WTC11 (cell line): ENCODE measurements around the gene DAB1.

ENCODE experiments used
- TF ChIP-seq, protein P1 (sequence below): sonication (generic); formaldehyde crosslinking; IDR thresholded peaks from 2 replicates; pipeline ENCODE4 v1.8.1; 2022; ENCODE audit warnings: low read depth, missing genetic modification reagents, borderline replicate concordance
- TF ChIP-seq, protein P2 (sequence below): sonication (generic); formaldehyde crosslinking; IDR thresholded peaks from 2 replicates; pipeline ENCODE4 v1.8.0; 2022; ENCODE audit warnings: mild to moderate bottlenecking, missing genetic modification reagents
- TF ChIP-seq, protein P3 (sequence below): fragments of 200-600 bp; IDR thresholded peaks from 2 replicates; pipeline ENCODE4 v1.8.0; 2022; ENCODE audit warnings: antibody characterized with exemption

DNA sequence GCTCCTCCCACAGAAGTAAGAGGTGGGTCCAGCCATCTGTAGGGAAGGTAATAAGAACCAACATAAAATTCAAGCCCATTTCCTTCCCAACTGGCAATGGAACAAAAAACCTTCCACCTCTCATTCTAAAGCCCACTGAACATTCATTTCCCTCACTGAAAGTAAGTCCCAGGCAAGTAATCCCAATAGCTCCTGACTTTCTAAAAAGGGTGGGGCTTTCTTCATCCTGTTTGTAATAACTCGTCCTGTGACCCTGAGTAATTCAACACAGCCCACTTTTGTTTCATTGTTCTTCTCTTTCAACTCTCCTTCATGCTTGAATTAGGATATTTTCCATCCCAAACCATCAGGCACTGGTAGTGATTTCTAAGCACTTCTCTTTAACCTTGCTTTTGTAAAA lies 74.9 kb downstream of the DAB1 start:
- TF ChIP-seq, protein P1, sequence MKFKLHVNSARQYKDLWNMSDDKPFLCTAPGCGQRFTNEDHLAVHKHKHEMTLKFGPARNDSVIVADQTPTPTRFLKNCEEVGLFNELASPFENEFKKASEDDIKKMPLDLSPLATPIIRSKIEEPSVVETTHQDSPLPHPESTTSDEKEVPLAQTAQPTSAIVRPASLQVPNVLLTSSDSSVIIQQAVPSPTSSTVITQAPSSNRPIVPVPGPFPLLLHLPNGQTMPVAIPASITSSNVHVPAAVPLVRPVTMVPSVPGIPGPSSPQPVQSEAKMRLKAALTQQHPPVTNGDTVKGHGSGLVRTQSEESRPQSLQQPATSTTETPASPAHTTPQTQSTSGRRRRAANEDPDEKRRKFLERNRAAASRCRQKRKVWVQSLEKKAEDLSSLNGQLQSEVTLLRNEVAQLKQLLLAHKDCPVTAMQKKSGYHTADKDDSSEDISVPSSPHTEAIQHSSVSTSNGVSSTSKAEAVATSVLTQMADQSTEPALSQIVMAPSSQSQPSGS (CRISPR knock-in tag), result no peak
- TF ChIP-seq, protein P2, sequence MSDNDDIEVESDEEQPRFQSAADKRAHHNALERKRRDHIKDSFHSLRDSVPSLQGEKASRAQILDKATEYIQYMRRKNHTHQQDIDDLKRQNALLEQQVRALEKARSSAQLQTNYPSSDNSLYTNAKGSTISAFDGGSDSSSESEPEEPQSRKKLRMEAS (CRISPR knock-in tag), result no peak
- TF ChIP-seq, protein P3, sequence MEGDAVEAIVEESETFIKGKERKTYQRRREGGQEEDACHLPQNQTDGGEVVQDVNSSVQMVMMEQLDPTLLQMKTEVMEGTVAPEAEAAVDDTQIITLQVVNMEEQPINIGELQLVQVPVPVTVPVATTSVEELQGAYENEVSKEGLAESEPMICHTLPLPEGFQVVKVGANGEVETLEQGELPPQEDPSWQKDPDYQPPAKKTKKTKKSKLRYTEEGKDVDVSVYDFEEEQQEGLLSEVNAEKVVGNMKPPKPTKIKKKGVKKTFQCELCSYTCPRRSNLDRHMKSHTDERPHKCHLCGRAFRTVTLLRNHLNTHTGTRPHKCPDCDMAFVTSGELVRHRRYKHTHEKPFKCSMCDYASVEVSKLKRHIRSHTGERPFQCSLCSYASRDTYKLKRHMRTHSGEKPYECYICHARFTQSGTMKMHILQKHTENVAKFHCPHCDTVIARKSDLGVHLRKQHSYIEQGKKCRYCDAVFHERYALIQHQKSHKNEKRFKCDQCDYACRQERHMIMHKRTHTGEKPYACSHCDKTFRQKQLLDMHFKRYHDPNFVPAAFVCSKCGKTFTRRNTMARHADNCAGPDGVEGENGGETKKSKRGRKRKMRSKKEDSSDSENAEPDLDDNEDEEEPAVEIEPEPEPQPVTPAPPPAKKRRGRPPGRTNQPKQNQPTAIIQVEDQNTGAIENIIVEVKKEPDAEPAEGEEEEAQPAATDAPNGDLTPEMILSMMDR, result no peak
